NCI-H524 treated with DMSO at 0.1 percent for 48 hours (cell line): ENCODE data around the gene DELE1.
A peak's percentile ranks its signal among the peaks of the same experiment; 100 is the strongest.

ENCODE experiments used
- DNase-seq: peaks from one replicate; lab custom pipeline; 2025; lab: John Stamatoyannopoulos, UW

The DELE1 gene

GRCh38 chr5:141923448-141924313 lies at the start of gene DELE1:
TSS of gene DELE1 (plus strand) at chr5:141923871. CDS start at chr5:141923942, 71 bp downstream.
- DNase-seq, result peak; percentile 70

GRCh38 chr5:141873933-141874261 lies 49.8 kb upstream of the DELE1 start:
- no peak for DNase-seq

GRCh38 chr5:141874262-141874964 lies 49.3 kb upstream of the DELE1 start:
- no peak for DNase-seq

GRCh38 chr5:141875022-141875740 lies 48.5 kb upstream of the DELE1 start:
- DNase-seq, result no peak

- DNase-seq, result no peak
These were observed 47.7 kb upstream of the DELE1 start for GRCh38 chr5:141875795-141876627.

- no peak for DNase-seq
These were observed 46.9 kb upstream of the DELE1 start for GRCh38 chr5:141876628-141877355.

GRCh38 chr5:141877356-141878185 lies 46.1 kb upstream of the DELE1 start:
- DNase-seq, result no peak

GRCh38 chr5:141878186-141878710 lies 45.4 kb upstream of the DELE1 start, which contains the start of gene PCDH1:
TSS of gene PCDH1 (minus strand) at chr5:141878410. CDS start at chr5:141878262, 148 bp downstream.
- no peak for DNase-seq

- peak; percentile 46 for DNase-seq
These were observed 44.8 kb upstream of the DELE1 start for GRCh38 chr5:141878711-141879425.

- DNase-seq, result no peak
These were observed 44.3 kb upstream of the DELE1 start for GRCh38 chr5:141879426-141879759.

GRCh38 chr5:141879941-141880738 lies 43.5 kb upstream of the DELE1 start:
- no peak for DNase-seq

- no peak for DNase-seq
These were observed 42.5 kb upstream of the DELE1 start for GRCh38 chr5:141880961-141881801.

- no peak for DNase-seq
These were observed 41.8 kb upstream of the DELE1 start for GRCh38 chr5:141881886-141882285.

- peak; percentile 29 for DNase-seq
These were observed 41.0 kb upstream of the DELE1 start for GRCh38 chr5:141882594-141883183.

- DNase-seq, result no peak
These were observed 40.3 kb upstream of the DELE1 start for GRCh38 chr5:141883184-141883891.

- no peak for DNase-seq
These were observed 39.8 kb upstream of the DELE1 start for GRCh38 chr5:141883892-141884318.
